HepG2 (cell line): Measurements from ENCODE around the gene TUBB. TPM values are rescaled to one million over a fixed set of nuclear protein-coding genes. Genes with fewer than 3 reads are reported as not detected.
A peak's percentile ranks its signal among the peaks of the same experiment; 100 is the strongest.

Experiments
- BRD4 ChIP-seq: sonication (generic); formaldehyde crosslinking; IDR thresholded peaks from 2 replicates; pipeline ENCODE4 v1.4.0; 2020; ENCODE audit warnings: missing genetic modification reagents
- CAMTA2 ChIP-seq: sonication (generic); formaldehyde crosslinking; IDR thresholded peaks from 2 replicates; pipeline ENCODE4 v1.4.0; 2020; ENCODE audit warnings: mild to moderate bottlenecking, missing genetic modification reagents, borderline replicate concordance
- HOXA3 ChIP-seq: sonication (generic); formaldehyde crosslinking; IDR thresholded peaks from 2 replicates; pipeline ENCODE4 v1.5.0; 2020; ENCODE audit warnings: missing genetic modification reagents
- JUND ChIP-seq: sonication (generic); formaldehyde crosslinking; IDR thresholded peaks from 2 replicates; pipeline ENCODE4 v1.8.0; 2022; ENCODE audit warnings: mild to moderate bottlenecking, missing genetic modification reagents
- NFIC ChIP-seq: IDR thresholded peaks from 2 replicates; pipeline ENCODE4 v1.6.1; 2012; ENCODE audit warnings: mild to moderate bottlenecking, low read length, inconsistent platforms
- NFYC ChIP-seq: IDR thresholded peaks from 2 replicates; pipeline ENCODE4 v1.6.1; 2016; ENCODE audit warnings: missing genetic modification reagents, missing compliant biosample characterization
- POLR2A ChIP-seq, 2 experiments: IDR thresholded peaks; 2 replicates each; pipeline ENCODE4 v1.6.1; 2011; ENCODE audit warnings: low read depth in 2 of 2, low read length in 2 of 2, mild to moderate bottlenecking in 1 of 2, moderate library complexity in 1 of 2; ENCODE audit not compliant: insufficient read depth in 1 of 2
- SOX6 ChIP-seq, 2 experiments: fragments of 450-650 bp in 1 of 2; sonication (generic) in 1 of 2; formaldehyde crosslinking in 1 of 2; IDR thresholded peaks; 2 replicates each; pipeline versions ENCODE4 v1.4.0 to v1.6.1; 2017 to 2020; ENCODE audit warnings: antibody characterized with exemption in 1 of 2, mild to moderate bottlenecking in 1 of 2, missing genetic modification reagents in 1 of 2
- ZFP90 ChIP-seq: sonication (generic); formaldehyde crosslinking; IDR thresholded peaks from 2 replicates; pipeline ENCODE4 v1.8.0; 2022; ENCODE audit warnings: missing genetic modification reagents, mild to moderate bottlenecking, inconsistent platforms, borderline replicate concordance
- ZMAT3 ChIP-seq: sonication (generic); formaldehyde crosslinking; conservative IDR thresholded peaks from 2 replicates; pipeline ENCODE4 v1.7.0; 2021; ENCODE audit warnings: missing genetic modification reagents
- polyA plus RNA-seq, 8 experiments: library from polyadenylated mRNA; depleted of rRNA in 3 of 8; stranded (reverse) in 7 of 8; unstranded in 1 of 8; fragments of >200 nt; fragmentation: Illumina TruSeq in 4 of 8; extraction: Trizol in 4 of 8; gene quantifications; 2 replicates each; pipeline versions ENCODE4 v1.2.1 to v1.2.3, GENCODE V29; 2011 to 2016; ENCODE audit warnings: low read depth in 4 of 8, missing spikeins in 1 of 8, mixed read lengths in 1 of 8; ENCODE audit not compliant: insufficient read depth in 1 of 8
- total RNA-seq, 5 experiments: library from RNA; depleted of rRNA; stranded (reverse); fragments of >200 nt; fragmentation: Illumina TruSeq; extraction: Trizol; gene quantifications; 2 replicates each; pipeline ENCODE4 v1.2.3, GENCODE V29; 2016; ENCODE audit warnings: low read depth in 1 of 5
- TF ChIP-seq, protein P1 (sequence below): sonication (generic); formaldehyde crosslinking; IDR thresholded peaks from 2 replicates; pipeline ENCODE4 v1.4.0; 2020; ENCODE audit warnings: missing genetic modification reagents
- TF ChIP-seq, protein P2 (sequence below): sonication (generic); formaldehyde crosslinking; IDR thresholded peaks from 2 replicates; pipeline ENCODE4 v1.4.0; 2020; ENCODE audit warnings: low read depth, missing genetic modification reagents
- TF ChIP-seq, protein P3 (sequence below): sonication (generic); formaldehyde crosslinking; IDR thresholded peaks from 2 replicates; pipeline ENCODE4 v1.9.0; 2022; ENCODE audit warnings: missing genetic modification reagents, mild to moderate bottlenecking, borderline replicate concordance
- TF ChIP-seq, protein P4 (sequence below): sonication (generic); formaldehyde crosslinking; IDR thresholded peaks from 2 replicates; pipeline ENCODE4 v1.4.0; 2020; ENCODE audit warnings: missing genetic modification reagents, borderline replicate concordance

TUBB gene
- total and polyA plus RNA-seq, 2 of the 13 experiments (the other 11 are each of a cell fraction or from before 2014, with no cell fraction given) = 911 to 1,163 TPM

DNA sequence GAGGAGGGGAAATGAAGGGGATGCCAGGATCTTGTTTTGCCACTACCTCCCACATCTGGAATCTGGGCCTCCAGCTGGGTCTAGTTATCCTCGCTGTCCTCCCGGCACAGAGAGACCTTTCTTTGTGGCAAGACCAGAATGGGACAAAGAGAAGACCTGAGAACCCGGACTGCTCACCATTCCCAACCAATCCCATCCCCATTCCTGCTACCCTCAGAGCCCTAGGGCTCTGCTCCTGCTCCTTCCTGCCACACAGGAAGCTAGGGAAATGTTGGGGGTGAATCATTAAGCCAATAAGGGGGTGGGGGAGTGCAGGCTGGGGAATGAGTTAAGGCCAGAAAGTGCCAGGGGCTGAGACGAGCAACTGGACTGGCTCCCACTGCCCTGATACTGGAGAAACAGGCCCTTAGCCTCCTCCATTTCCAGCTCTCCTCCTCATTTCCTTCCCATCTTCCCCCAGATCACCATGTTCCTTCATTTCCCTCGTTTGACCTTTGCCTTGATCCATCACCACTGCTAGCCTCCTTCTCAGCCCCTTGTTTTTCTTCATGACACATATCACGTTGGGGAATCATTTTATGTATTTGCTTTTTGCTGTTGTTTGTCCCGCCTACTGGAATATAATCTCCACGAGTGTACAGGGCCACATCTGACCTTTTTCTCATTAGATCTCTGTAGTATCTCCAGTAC is 28.8 kb downstream of the TUBB start (continued):
- TF ChIP-seq, protein P1, sequence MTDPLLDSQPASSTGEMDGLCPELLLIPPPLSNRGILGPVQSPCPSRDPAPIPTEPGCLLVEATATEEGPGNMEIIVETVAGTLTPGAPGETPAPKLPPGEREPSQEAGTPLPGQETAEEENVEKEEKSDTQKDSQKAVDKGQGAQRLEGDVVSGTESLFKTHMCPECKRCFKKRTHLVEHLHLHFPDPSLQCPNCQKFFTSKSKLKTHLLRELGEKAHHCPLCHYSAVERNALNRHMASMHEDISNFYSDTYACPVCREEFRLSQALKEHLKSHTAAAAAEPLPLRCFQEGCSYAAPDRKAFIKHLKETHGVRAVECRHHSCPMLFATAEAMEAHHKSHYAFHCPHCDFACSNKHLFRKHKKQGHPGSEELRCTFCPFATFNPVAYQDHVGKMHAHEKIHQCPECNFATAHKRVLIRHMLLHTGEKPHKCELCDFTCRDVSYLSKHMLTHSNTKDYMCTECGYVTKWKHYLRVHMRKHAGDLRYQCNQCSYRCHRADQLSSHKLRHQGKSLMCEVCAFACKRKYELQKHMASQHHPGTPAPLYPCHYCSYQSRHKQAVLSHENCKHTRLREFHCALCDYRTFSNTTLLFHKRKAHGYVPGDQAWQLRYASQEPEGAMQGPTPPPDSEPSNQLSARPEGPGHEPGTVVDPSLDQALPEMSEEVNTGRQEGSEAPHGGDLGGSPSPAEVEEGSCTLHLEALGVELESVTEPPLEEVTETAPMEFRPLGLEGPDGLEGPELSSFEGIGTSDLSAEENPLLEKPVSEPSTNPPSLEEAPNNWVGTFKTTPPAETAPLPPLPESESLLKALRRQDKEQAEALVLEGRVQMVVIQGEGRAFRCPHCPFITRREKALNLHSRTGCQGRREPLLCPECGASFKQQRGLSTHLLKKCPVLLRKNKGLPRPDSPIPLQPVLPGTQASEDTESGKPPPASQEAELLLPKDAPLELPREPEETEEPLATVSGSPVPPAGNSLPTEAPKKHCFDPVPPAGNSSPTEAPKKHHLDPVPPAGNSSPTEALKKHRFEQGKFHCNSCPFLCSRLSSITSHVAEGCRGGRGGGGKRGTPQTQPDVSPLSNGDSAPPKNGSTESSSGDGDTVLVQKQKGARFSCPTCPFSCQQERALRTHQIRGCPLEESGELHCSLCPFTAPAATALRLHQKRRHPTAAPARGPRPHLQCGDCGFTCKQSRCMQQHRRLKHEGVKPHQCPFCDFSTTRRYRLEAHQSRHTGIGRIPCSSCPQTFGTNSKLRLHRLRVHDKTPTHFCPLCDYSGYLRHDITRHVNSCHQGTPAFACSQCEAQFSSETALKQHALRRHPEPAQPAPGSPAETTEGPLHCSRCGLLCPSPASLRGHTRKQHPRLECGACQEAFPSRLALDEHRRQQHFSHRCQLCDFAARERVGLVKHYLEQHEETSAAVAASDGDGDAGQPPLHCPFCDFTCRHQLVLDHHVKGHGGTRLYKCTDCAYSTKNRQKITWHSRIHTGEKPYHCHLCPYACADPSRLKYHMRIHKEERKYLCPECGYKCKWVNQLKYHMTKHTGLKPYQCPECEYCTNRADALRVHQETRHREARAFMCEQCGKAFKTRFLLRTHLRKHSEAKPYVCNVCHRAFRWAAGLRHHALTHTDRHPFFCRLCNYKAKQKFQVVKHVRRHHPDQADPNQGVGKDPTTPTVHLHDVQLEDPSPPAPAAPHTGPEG (CRISPR knock-in tag) = no peak
- TF ChIP-seq, protein P2, sequence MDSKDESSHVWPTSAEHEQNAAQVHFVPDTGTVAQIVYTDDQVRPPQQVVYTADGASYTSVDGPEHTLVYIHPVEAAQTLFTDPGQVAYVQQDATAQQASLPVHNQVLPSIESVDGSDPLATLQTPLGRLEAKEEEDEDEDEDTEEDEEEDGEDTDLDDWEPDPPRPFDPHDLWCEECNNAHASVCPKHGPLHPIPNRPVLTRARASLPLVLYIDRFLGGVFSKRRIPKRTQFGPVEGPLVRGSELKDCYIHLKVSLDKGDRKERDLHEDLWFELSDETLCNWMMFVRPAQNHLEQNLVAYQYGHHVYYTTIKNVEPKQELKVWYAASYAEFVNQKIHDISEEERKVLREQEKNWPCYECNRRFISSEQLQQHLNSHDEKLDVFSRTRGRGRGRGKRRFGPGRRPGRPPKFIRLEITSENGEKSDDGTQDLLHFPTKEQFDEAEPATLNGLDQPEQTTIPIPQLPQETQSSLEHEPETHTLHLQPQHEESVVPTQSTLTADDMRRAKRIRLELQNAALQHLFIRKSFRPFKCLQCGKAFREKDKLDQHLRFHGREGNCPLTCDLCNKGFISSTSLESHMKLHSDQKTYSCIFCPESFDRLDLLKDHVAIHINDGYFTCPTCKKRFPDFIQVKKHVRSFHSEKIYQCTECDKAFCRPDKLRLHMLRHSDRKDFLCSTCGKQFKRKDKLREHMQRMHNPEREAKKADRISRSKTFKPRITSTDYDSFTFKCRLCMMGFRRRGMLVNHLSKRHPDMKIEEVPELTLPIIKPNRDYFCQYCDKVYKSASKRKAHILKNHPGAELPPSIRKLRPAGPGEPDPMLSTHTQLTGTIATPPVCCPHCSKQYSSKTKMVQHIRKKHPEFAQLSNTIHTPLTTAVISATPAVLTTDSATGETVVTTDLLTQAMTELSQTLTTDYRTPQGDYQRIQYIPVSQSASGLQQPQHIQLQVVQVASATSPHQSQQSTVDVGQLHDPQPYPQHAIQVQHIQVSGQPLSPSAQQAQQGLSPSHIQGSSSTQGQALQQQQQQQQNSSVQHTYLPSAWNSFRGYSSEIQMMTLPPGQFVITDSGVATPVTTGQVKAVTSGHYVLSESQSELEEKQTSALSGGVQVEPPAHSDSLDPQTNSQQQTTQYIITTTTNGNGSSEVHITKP = peak; percentile 39; the same call in 1 of the 2 replicates
- TF ChIP-seq ZMAT3 (CRISPR knock-in tag) (peak; percentile 83; the same call in 1 of the 2 replicates), CAMTA2 (CRISPR knock-in tag) (no peak), NFIC (0 out of 2 replicates have a peak, but pooled peaks have one; percentile 22), NFYC (CRISPR knock-in tag) (peak; percentile 12; the same call in 1 of the 2 replicates), BRD4 (peak; percentile 53), SOX6 (IDR thresholded peaks at IDR 0.05) (no peak), SOX6 (CRISPR knock-in tag; IDR thresholded peaks at IDR 0.05) (peak; percentile 52; the same call in 1 of the 2 replicates), POLR2A (IDR thresholded peaks at IDR 0.05; ENCODE audit: insufficient read depth in 1 of 2, low read depth in 2 of 2, low read length in 2 of 2) (peak in 1 of 2 experiments; percentile 44; a peak in 1 of 4 replicates), ZFP90 (CRISPR knock-in tag) (no peak), JUND (CRISPR knock-in tag) (peak; percentile 73), HOXA3 (0 out of 2 replicates have a peak, but pooled peaks have one; percentile 5)
- TF ChIP-seq, protein P3, sequence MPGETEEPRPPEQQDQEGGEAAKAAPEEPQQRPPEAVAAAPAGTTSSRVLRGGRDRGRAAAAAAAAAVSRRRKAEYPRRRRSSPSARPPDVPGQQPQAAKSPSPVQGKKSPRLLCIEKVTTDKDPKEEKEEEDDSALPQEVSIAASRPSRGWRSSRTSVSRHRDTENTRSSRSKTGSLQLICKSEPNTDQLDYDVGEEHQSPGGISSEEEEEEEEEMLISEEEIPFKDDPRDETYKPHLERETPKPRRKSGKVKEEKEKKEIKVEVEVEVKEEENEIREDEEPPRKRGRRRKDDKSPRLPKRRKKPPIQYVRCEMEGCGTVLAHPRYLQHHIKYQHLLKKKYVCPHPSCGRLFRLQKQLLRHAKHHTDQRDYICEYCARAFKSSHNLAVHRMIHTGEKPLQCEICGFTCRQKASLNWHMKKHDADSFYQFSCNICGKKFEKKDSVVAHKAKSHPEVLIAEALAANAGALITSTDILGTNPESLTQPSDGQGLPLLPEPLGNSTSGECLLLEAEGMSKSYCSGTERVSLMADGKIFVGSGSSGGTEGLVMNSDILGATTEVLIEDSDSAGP (CRISPR knock-in tag) = peak; percentile 28
- TF ChIP-seq, protein P4, sequence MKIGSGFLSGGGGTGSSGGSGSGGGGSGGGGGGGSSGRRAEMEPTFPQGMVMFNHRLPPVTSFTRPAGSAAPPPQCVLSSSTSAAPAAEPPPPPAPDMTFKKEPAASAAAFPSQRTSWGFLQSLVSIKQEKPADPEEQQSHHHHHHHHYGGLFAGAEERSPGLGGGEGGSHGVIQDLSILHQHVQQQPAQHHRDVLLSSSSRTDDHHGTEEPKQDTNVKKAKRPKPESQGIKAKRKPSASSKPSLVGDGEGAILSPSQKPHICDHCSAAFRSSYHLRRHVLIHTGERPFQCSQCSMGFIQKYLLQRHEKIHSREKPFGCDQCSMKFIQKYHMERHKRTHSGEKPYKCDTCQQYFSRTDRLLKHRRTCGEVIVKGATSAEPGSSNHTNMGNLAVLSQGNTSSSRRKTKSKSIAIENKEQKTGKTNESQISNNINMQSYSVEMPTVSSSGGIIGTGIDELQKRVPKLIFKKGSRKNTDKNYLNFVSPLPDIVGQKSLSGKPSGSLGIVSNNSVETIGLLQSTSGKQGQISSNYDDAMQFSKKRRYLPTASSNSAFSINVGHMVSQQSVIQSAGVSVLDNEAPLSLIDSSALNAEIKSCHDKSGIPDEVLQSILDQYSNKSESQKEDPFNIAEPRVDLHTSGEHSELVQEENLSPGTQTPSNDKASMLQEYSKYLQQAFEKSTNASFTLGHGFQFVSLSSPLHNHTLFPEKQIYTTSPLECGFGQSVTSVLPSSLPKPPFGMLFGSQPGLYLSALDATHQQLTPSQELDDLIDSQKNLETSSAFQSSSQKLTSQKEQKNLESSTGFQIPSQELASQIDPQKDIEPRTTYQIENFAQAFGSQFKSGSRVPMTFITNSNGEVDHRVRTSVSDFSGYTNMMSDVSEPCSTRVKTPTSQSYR (CRISPR knock-in tag) = peak; percentile 67; the same call in 1 of the 2 replicates
